GM10248 (cell line): ENCODE data around the gene GSE1.

Source experiments
- CTCF ChIA-PET: fragments of 300-600 bp; sonication (Branson Sonifier 250); formaldehyde crosslinking; extraction: SDS; loops from one replicate; lab custom pipeline; 2021; ENCODE audit warnings: antibody characterized with exemption; lab: Yijun Ruan, JAX
- POLR2A ChIA-PET: fragments of 350-650 bp; sonication (Branson Sonifier 250); formaldehyde crosslinking; extraction: SDS; loops from one replicate; lab custom pipeline; 2020; ENCODE audit warnings: antibody characterized with exemption; lab: Yijun Ruan, JAX
- DNase-seq: peaks from one replicate; pipeline ENCODE4 v3.0.0; 2012; ENCODE audit errors: extremely low spot score
- CTCF ChIP-seq: IDR thresholded peaks from 2 replicates; pipeline ENCODE4 v1.5.1; 2012; ENCODE audit warnings: mild to moderate bottlenecking, low read depth; ENCODE audit errors: extremely low read depth, missing control alignments, control extremely low read depth

The GSE1 gene

GRCh38 chr16:85662482-85662812 lies 49.3 kb downstream of the GSE1 start:
- ChIA-PET CTCF (interaction anchor here (0.9 to 1.2 kb wide), 2 partner anchors 13 to 96 kb away, joined by 3 read pairs; no protein-coding TSS in a partner anchor), POLR2A (no interaction called here)
- DNase-seq, result no peak
- TF ChIP-seq CTCF, result no peak

GRCh38 chr16:85662976-85663830 lies 50.1 kb downstream of the GSE1 start:
- POLR2A ChIA-PET, result no interaction called here
- no peak for DNase-seq
- TF ChIP-seq CTCF, result no peak
- CTCF ChIA-PET, result no interaction called here

DNA sequence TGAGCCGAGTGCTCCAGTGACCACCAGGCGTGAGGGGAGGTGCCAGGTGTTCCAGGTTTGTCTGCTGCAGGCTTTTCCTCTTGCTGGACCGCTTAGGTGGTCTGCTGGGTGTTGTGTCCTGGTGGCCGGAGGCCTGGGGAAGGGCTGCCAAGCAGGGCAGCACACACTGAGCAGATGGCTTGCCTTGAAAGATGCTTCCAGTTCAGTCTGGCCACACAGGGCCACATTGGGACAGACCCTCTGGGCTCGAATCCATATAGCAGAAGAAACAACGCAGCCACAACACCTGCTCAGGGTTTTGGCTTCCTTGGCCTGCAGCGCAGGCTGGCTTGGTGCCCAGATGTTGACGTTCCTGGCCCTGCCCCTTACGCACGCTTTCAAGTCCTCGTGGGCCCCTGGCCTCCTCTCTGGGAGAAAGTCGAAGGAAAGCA lies 50.8 kb downstream of the GSE1 start:
- no peak for DNase-seq
- ChIA-PET POLR2A (no interaction called here), CTCF (no interaction called here)
- no peak for TF ChIP-seq CTCF

GRCh38 chr16:85664580-85665372 lies 51.7 kb downstream of the GSE1 start:
- POLR2A ChIA-PET, result no interaction called here
- DNase-seq, result no peak
- CTCF ChIA-PET, result interaction anchor here (1.3 kb wide), 1 partner anchor 16 kb away, joined by 3 read pairs; no protein-coding TSS in a partner anchor
- no peak for TF ChIP-seq CTCF

- ChIA-PET POLR2A (no interaction called here), CTCF (interaction anchor here (1.3 kb wide), 1 partner anchor 15 kb away, joined by 3 read pairs; no protein-coding TSS in a partner anchor)
- TF ChIP-seq CTCF, result no peak
- DNase-seq, result no peak
Observed at GRCh38 chr16:85665373-85665740, 52.2 kb downstream of the GSE1 start.

- TF ChIP-seq CTCF, result no peak
- CTCF ChIA-PET, result interaction anchor here (1.3 kb wide), 1 partner anchor 14 kb away, joined by 3 read pairs; no protein-coding TSS in a partner anchor
- POLR2A ChIA-PET, result no interaction called here
- DNase-seq, result no peak
Observed at GRCh38 chr16:85665929-85666328, 52.8 kb downstream of the GSE1 start.
